Suprapubic skin (tissue), 4 donors: ENCODE results near the gene SLC44A1. TPM values are rescaled to one million over a fixed set of nuclear protein-coding genes. Genes with fewer than 3 reads are reported as not detected.

ENCODE experiments used
- DNase-seq, 2 donors: peaks; one replicate each; pipeline ENCODE4 v3.0.0-alpha.2; 2019; ENCODE audit warnings: low spot score in 2 of 2
- H3K27ac ChIP-seq: fragments of 200-600 bp; sonication (generic); one replicate; pipeline ENCODE4 v1.5.1; 2019
- H3K27me3 ChIP-seq: fragments of 200-600 bp; sonication (generic); one replicate; pipeline ENCODE4 v1.5.1; 2019
- H3K36me3 ChIP-seq: fragments of 200-600 bp; sonication (generic); one replicate; pipeline ENCODE4 v1.5.1; 2019
- H3K4me1 ChIP-seq: fragments of 200-600 bp; sonication (generic); one replicate; pipeline ENCODE4 v1.5.1; 2019
- H3K4me3 ChIP-seq: fragments of 200-600 bp; sonication (generic); one replicate; pipeline ENCODE4 v1.5.1; 2019; ENCODE audit warnings: mild to moderate bottlenecking
- H3K9me3 ChIP-seq: fragments of 200-600 bp; sonication (generic); one replicate; pipeline ENCODE4 v1.5.1; 2019
- EP300 ChIP-seq: sonication (generic); formaldehyde crosslinking; IDR thresholded peaks from one replicate; pipeline ENCODE4 v1.6.1; 2017; ENCODE audit warnings: antibody characterized with exemption
- POLR2A ChIP-seq, 2 donors: fragments of 450-650 bp; IDR thresholded peaks; one replicate each; pipeline ENCODE4 v1.6.1; 2017; ENCODE audit warnings: antibody characterized with exemption in 2 of 2, mild to moderate bottlenecking in 2 of 2, moderate library complexity in 2 of 2
- POLR2AphosphoS5 ChIP-seq, 3 donors: sonication (generic); formaldehyde crosslinking; IDR thresholded peaks; one replicate each; pipeline ENCODE4 v1.6.1; 2017; ENCODE audit warnings: antibody characterized with exemption in 3 of 3
- WGBS: methylation state at CpG from one replicate; pipeline ENCODE4 v1.1.5; 2018; 5-methylcytosine and 5-hydroxymethylcytosine counted together
- total RNA-seq, 4 donors: library from RNA; depleted of rRNA; stranded (reverse); fragments of >200 nt; gene quantifications; one replicate each; pipeline ENCODE4 v1.1.0, GENCODE V29; 2016
- TF ChIP-seq, protein P1 (sequence below), 2 donors: fragments of 200-600 bp in 1 of 2; fragments of 450-650 bp in 1 of 2; sonication (generic) in 1 of 2; IDR thresholded peaks; one replicate each; pipeline ENCODE4 v1.5.1; 2016 to 2019; ENCODE audit warnings: antibody characterized with exemption in 2 of 2, mild to moderate bottlenecking in 1 of 2, moderate library complexity in 1 of 2

The SLC44A1 gene
- total RNA-seq, 4 donors from 2014 or later = 36.2 to 79.0 (median 57.2) TPM

DNA sequence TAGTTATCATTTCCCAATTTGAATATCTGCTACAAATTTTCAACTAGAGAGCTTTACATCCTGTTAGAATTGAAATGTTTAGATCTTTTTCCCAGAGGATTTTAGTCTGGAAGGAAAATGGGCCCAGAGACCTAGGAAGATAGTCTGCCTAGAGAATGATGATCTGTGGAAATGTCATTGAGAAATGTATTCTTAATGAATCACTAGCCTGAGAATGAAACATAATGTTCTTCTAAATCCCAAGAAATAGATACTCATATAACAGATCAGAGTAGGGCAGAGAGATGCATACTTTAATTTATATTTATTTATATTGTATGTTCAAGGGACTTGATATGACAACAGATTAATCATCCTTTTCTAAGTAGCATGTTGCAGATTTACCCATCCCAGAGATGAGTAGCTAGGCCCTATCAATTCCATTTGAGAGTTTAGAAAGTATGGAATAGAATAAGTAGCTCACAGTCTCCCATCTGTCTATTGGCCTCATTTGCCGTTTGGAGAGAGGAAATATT lies 25.1 kb upstream of the SLC44A1 start:
- no peak for DNase-seq
- WGBS = 72% methylated on average over 1 of the region's 1 CpG
- Histone ChIP-seq H3K27ac (no peak overlapping the region), H3K4me1 (no peaks in the 10 kb centered on the region), H3K4me3 (no peak overlapping the region), H3K9me3 (peaks cover 16% of the 10 kb centered on the region), H3K36me3 (no peaks in the 10 kb centered on the region), H3K27me3 (no peaks in the 10 kb centered on the region)
- TF ChIP-seq POLR2AphosphoS5 (IDR thresholded peaks at IDR 0.05) (no peak), EP300 (no peak), POLR2A (IDR thresholded peaks at IDR 0.05) (no peak)
- TF ChIP-seq, protein P1, sequence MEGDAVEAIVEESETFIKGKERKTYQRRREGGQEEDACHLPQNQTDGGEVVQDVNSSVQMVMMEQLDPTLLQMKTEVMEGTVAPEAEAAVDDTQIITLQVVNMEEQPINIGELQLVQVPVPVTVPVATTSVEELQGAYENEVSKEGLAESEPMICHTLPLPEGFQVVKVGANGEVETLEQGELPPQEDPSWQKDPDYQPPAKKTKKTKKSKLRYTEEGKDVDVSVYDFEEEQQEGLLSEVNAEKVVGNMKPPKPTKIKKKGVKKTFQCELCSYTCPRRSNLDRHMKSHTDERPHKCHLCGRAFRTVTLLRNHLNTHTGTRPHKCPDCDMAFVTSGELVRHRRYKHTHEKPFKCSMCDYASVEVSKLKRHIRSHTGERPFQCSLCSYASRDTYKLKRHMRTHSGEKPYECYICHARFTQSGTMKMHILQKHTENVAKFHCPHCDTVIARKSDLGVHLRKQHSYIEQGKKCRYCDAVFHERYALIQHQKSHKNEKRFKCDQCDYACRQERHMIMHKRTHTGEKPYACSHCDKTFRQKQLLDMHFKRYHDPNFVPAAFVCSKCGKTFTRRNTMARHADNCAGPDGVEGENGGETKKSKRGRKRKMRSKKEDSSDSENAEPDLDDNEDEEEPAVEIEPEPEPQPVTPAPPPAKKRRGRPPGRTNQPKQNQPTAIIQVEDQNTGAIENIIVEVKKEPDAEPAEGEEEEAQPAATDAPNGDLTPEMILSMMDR (IDR thresholded peaks at IDR 0.05) = no peak

DNA sequence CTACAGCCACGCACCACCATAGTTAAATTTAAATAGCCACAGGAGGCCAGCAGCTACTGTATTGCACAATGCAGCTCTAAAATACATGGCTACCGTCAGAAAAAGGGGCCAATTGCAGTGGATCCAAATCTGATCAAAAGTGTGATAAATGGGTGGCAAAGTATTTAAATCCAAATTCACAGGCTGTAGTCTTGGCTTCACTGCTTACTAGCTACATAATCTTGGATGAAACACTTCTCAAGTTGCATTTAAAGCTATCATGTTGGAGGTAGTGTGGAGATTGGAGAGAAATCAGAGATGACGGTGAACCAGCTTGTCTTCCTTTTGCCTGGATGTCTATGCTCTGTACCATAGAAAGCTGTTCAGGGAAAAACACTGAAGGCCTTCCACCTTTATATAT lies 24.0 kb upstream of the SLC44A1 start:
- TF ChIP-seq, protein P1 (IDR thresholded peaks at IDR 0.05) = no peak
- TF ChIP-seq POLR2AphosphoS5 (IDR thresholded peaks at IDR 0.05) = no peak
- no peak for TF ChIP-seq EP300
- TF ChIP-seq POLR2A (IDR thresholded peaks at IDR 0.05) = no peak
- H3K27ac ChIP-seq = no peak overlapping the region
- 90% methylated on average over 3 of the region's 3 CpGs for WGBS
- H3K27me3 ChIP-seq = no peaks in the 10 kb centered on the region
- H3K36me3 ChIP-seq = no peaks in the 10 kb centered on the region
- no peaks in the 10 kb centered on the region for H3K4me1 ChIP-seq
- no peak overlapping the region for H3K4me3 ChIP-seq
- DNase-seq = no peak
- peaks cover 18% of the 10 kb centered on the region for H3K9me3 ChIP-seq

DNA sequence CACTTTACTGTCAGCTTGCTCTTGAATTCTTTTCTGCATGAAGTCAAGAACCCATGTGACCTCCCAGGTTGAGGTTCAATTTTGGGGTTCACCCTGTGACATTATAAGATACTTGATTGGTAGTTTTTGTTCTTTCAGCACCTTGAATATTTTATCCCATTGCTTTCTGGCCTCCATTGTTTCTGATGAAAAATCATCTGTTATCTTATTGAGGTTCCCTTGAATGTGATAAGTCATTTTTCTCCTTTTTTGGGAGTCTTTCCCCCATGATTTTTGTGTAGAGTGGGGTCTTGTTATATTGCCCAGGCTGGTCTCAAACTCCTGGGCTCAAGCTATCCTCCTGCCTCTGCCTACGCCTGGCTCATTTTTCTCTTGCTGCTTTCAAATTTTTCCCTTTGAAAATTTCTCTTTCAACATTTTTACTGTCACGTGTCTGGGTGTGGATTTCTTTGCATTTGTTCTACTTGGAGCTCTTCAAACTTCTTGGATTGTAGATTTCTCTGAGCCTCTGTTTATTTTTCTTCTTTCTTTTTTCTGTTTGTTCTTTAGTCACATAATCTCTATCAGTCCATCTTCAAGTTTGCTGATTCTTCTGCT lies 20.8 kb upstream of the SLC44A1 start:
- no peak overlapping the region for H3K4me3 ChIP-seq
- no peaks in the 10 kb centered on the region for H3K36me3 ChIP-seq
- WGBS = 90% methylated on average over 2 of the region's 2 CpGs
- DNase-seq = no peak
- no peaks in the 10 kb centered on the region for H3K4me1 ChIP-seq
- TF ChIP-seq, protein P1 (IDR thresholded peaks at IDR 0.05) = no peak
- TF ChIP-seq POLR2AphosphoS5 (IDR thresholded peaks at IDR 0.05) = no peak
- TF ChIP-seq EP300 = no peak
- no peak for TF ChIP-seq POLR2A (IDR thresholded peaks at IDR 0.05)
- peaks cover 18% of the 10 kb centered on the region for H3K9me3 ChIP-seq
- H3K27me3 ChIP-seq = no peaks in the 10 kb centered on the region
- no peak overlapping the region for H3K27ac ChIP-seq

DNA sequence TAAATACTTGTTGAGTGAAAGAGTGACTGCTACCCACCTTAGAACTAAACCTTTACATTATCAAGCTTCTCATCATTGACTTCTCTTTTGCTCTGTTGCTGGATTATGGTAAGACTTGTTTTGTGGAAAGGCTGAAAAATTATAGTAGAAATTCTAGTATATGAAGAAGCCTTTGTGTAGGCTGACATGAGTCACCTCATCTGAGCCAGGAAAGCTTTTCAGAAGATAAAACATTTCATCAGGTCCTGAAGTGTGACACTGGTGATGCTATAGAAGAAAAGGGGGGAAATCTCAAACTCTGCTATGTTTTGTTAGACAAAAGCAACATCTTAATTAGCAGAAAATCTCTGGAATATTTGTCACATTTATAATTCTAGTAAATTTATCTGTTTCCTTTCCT lies 18.4 kb upstream of the SLC44A1 start:
- Histone ChIP-seq H3K27ac (no peak overlapping the region), H3K4me1 (no peaks in the 10 kb centered on the region), H3K4me3 (no peak overlapping the region), H3K36me3 (no peaks in the 10 kb centered on the region), H3K27me3 (no peaks in the 10 kb centered on the region), H3K9me3 (peaks cover 18% of the 10 kb centered on the region)
- TF ChIP-seq POLR2AphosphoS5 (IDR thresholded peaks at IDR 0.05) (no peak), POLR2A (IDR thresholded peaks at IDR 0.05) (no peak), EP300 (no peak)
- TF ChIP-seq, protein P1 (IDR thresholded peaks at IDR 0.05) = no peak
- no peak for DNase-seq

DNA sequence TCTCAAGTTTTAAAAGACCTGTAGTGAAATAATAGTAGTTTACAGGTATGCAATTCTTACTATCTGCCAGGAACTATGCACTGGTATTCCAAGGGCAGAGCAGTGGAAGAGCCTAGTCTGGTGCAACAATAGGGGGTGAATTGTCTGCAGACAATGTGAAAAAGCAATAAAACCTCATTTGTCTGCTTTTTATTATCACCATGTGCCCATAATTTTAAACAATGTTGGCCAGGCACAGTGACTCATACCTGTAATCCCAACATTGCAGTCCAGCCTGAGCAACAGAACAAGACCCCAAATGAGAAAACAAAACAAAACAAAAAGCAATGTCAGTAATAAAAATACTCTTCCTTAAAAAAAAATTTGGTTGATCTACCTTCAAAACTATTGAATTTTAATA lies 12.2 kb upstream of the SLC44A1 start:
- TF ChIP-seq POLR2AphosphoS5 (IDR thresholded peaks at IDR 0.05) (no peak), EP300 (no peak), POLR2A (IDR thresholded peaks at IDR 0.05) (no peak)
- TF ChIP-seq, protein P1 (IDR thresholded peaks at IDR 0.05) = no peak
- DNase-seq = no peak
- H3K27me3 ChIP-seq = no peaks in the 10 kb centered on the region

More for the DNA sequence above, 12.2 kb upstream of the SLC44A1 start:
- no peaks in the 10 kb centered on the region for H3K36me3 ChIP-seq
- H3K4me3 ChIP-seq = no peak overlapping the region
- no peaks in the 10 kb centered on the region for H3K9me3 ChIP-seq
- H3K4me1 ChIP-seq = no peaks in the 10 kb centered on the region
- no peak overlapping the region for H3K27ac ChIP-seq
